ENCODE measurements around the gene MALAT1. TPM values are rescaled to one million over a fixed set of nuclear protein-coding genes. Genes with fewer than 3 reads are reported as not detected.

MALAT1 gene
- total and polyA plus RNA-seq, 2 of the 13 experiments (the other 11 are each of a cell fraction or from before 2014, with no cell fraction given), result 143 to 1,237 TPM

GRCh38 chr11:65552388-65552951 lies 53.6 kb downstream of the MALAT1 start:
- Histone ChIP-seq H4K20me1 (ENCODE audit: insufficient read depth, low read length) (peaks cover 10% of the 10 kb centered on the region; the same call in 1 of the 2 replicates), H3K27ac (ENCODE audit: extremely low read length, insufficient read depth, low read length) (peak overlapping the region; percentile 70), H3K4me1 (ENCODE audit: insufficient read depth, low read length) (peaks cover 57% of the 10 kb centered on the region), H3K9me3 (ENCODE audit: low read length) (no peaks in the 10 kb centered on the region), H3K27me3 (ENCODE audit: control insufficient read depth in 1 of 2, insufficient read depth in 2 of 2, low read length in 2 of 2) (no peaks in the 10 kb centered on the region), H3K4me2 (ENCODE audit: low read depth, low read length) (no peak overlapping the region), H3K9ac (ENCODE audit: insufficient read depth, low read depth, low read length) (no peak overlapping the region), H3K79me2 (ENCODE audit: insufficient read depth, low read length) (peaks cover 8% of the 10 kb centered on the region), H3K4me3 (replicated peaks in 1 of 3; ENCODE audit: insufficient read depth in 1 of 3, low read depth in 2 of 3, low read length in 3 of 3) (no peak overlapping the region), H3K36me3 (replicated peaks in 1 of 2; ENCODE audit: control insufficient read depth in 1 of 2, insufficient read depth in 2 of 2, low read length in 2 of 2) (peaks cover 3 to 11% of the 10 kb centered on the region in 2 experiments; a peak in 2 of 5 replicates), H2AFZ (ENCODE audit: low read length) (no peak overlapping the region)
- ChIA-PET CTCF (ENCODE audit: low intra/inter-chr PET ratio, low total read pairs) (interaction anchor here (1.9 to 2.3 kb wide), 2 partner anchors 11 to 17 kb away, joined by 4 to 8 read pairs; partner anchors contain the start of gene ZNRD2), POLR2A (interaction anchor here (0.9 to 2.6 kb wide), 15 partner anchors 8 to 133 kb away, joined by 3 to 22 read pairs (median 6); partner anchors contain the start of genes MALAT1, NEAT1, PCNX3 and SCYL1)
- ATAC-seq (no peak), DNase-seq (ENCODE audit: low spot score) (no peak), FAIRE-seq (no peak)
- no TSS peak for BruUV-seq (replicated peaks)
- intact Hi-C loops (cut with micrococcal nuclease; ENCODE audit: unreplicated experiment) (no loop called here), in situ Hi-C loops (cut with HindIII; ENCODE audit: extremely low pct_ligation_motif_present, low pct_unique_long_range_greater_than_20kb) (loop anchor here (10.0 kb wide), 1 partner anchor 302 kb away; the partner anchor contains the start of gene CFL1)
- 71% methylated on average over 4 of the region's 9 CpGs for WGBS (ENCODE audit: low lambda C conversion rate)
- TF ChIP-seq, protein P1, sequence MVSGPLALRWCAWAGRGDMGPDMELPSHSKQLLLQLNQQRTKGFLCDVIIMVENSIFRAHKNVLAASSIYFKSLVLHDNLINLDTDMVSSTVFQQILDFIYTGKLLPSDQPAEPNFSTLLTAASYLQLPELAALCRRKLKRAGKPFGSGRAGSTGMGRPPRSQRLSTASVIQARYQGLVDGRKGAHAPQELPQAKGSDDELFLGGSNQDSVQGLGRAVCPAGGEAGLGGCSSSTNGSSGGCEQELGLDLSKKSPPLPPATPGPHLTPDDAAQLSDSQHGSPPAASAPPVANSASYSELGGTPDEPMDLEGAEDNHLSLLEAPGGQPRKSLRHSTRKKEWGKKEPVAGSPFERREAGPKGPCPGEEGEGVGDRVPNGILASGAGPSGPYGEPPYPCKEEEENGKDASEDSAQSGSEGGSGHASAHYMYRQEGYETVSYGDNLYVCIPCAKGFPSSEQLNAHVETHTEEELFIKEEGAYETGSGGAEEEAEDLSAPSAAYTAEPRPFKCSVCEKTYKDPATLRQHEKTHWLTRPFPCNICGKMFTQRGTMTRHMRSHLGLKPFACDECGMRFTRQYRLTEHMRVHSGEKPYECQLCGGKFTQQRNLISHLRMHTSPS (CRISPR knock-in tag; IDR thresholded peaks at IDR 0.05; ENCODE audit: low read depth), result 0 out of 2 replicates have a peak, but pooled peaks have one; percentile 45
- TF ChIP-seq ZBTB38 (CRISPR knock-in tag; IDR thresholded peaks at IDR 0.05), result peak; percentile 6; the same call in 1 of the 2 replicates
- no peak for TF ChIP-seq ZNF431 (CRISPR knock-in tag; IDR thresholded peaks at IDR 0.05; ENCODE audit: borderline replicate concordance, low read depth)
- TF ChIP-seq ZNF737 (CRISPR knock-in tag; IDR thresholded peaks at IDR 0.05; ENCODE audit: borderline replicate concordance), result no peak
- TF ChIP-seq ZNF891 (CRISPR knock-in tag; IDR thresholded peaks at IDR 0.05), result peak; percentile 29; the same call in 1 of the 2 replicates
- 0 out of 2 replicates have a peak, but pooled peaks have one; percentile 4 for TF ChIP-seq NFKB2 (CRISPR knock-in tag; IDR thresholded peaks at IDR 0.05; ENCODE audit: borderline replicate concordance)
- TF ChIP-seq, protein P2, sequence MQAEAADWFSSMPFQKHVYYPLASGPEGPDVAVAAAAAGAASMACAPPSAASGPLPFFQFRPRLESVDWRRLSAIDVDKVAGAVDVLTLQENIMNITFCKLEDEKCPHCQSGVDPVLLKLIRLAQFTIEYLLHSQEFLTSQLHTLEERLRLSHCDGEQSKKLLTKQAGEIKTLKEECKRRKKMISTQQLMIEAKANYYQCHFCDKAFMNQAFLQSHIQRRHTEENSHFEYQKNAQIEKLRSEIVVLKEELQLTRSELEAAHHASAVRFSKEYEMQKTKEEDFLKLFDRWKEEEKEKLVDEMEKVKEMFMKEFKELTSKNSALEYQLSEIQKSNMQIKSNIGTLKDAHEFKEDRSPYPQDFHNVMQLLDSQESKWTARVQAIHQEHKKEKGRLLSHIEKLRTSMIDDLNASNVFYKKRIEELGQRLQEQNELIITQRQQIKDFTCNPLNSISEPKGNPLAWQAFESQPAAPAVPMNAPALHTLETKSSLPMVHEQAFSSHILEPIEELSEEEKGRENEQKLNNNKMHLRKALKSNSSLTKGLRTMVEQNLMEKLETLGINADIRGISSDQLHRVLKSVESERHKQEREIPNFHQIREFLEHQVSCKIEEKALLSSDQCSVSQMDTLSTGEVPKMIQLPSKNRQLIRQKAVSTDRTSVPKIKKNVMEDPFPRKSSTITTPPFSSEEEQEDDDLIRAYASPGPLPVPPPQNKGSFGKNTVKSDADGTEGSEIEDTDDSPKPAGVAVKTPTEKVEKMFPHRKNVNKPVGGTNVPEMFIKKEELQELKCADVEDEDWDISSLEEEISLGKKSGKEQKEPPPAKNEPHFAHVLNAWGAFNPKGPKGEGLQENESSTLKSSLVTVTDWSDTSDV (CRISPR knock-in tag; IDR thresholded peaks at IDR 0.05), result 0 out of 2 replicates have a peak, but pooled peaks have one; percentile 40
- TF ChIP-seq, protein P3, sequence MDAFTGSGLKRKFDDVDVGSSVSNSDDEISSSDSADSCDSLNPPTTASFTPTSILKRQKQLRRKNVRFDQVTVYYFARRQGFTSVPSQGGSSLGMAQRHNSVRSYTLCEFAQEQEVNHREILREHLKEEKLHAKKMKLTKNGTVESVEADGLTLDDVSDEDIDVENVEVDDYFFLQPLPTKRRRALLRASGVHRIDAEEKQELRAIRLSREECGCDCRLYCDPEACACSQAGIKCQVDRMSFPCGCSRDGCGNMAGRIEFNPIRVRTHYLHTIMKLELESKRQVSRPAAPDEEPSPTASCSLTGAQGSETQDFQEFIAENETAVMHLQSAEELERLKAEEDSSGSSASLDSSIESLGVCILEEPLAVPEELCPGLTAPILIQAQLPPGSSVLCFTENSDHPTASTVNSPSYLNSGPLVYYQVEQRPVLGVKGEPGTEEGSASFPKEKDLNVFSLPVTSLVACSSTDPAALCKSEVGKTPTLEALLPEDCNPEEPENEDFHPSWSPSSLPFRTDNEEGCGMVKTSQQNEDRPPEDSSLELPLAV (CRISPR knock-in tag; conservative IDR thresholded peaks at IDR 0.05; ENCODE audit: low read depth), result no peak
- TF ChIP-seq, protein P4, sequence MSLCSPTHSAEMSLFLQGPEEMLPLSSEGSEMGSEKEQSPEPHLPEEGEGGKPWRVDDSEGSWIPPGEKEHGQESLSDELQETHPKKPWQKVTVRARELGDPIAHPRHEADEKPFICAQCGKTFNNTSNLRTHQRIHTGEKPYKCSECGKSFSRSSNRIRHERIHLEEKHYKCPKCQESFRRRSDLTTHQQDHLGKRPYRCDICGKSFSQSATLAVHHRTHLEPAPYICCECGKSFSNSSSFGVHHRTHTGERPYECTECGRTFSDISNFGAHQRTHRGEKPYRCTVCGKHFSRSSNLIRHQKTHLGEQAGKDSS (CRISPR knock-in tag; IDR thresholded peaks at IDR 0.05; ENCODE audit: borderline replicate concordance, low read depth), result peak; percentile 26; the same call in 1 of the 2 replicates
- TF ChIP-seq ZZZ3 (CRISPR knock-in tag; IDR thresholded peaks at IDR 0.05; ENCODE audit: borderline replicate concordance), result 0 out of 2 replicates have a peak, but pooled peaks have one; percentile 12
- no peak for TF ChIP-seq ZSCAN30 (CRISPR knock-in tag; IDR thresholded peaks at IDR 0.05)
- TF ChIP-seq KMT2A (CRISPR knock-in tag; IDR thresholded peaks at IDR 0.05), result no peak
- no peak for TF ChIP-seq DNMT3B (CRISPR knock-in tag; conservative IDR thresholded peaks at IDR 0.05)
- TF ChIP-seq, protein P5, sequence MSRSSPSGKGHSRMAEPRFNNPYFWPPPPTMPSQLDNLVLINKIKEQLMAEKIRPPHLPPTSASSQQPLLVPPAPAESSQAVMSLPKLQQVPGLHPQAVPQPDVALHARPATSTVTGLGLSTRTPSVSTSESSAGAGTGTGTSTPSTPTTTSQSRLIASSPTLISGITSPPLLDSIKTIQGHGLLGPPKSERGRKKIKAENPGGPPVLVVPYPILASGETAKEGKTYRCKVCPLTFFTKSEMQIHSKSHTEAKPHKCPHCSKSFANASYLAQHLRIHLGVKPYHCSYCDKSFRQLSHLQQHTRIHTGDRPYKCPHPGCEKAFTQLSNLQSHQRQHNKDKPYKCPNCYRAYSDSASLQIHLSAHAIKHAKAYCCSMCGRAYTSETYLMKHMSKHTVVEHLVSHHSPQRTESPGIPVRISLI (CRISPR knock-in tag; IDR thresholded peaks at IDR 0.05; ENCODE audit: borderline replicate concordance), result 0 out of 2 replicates have a peak, but pooled peaks have one; percentile 8

All from HepG2 (cell line).